ENCODE results near the gene BRF1.

The BRF1 gene

DNA sequence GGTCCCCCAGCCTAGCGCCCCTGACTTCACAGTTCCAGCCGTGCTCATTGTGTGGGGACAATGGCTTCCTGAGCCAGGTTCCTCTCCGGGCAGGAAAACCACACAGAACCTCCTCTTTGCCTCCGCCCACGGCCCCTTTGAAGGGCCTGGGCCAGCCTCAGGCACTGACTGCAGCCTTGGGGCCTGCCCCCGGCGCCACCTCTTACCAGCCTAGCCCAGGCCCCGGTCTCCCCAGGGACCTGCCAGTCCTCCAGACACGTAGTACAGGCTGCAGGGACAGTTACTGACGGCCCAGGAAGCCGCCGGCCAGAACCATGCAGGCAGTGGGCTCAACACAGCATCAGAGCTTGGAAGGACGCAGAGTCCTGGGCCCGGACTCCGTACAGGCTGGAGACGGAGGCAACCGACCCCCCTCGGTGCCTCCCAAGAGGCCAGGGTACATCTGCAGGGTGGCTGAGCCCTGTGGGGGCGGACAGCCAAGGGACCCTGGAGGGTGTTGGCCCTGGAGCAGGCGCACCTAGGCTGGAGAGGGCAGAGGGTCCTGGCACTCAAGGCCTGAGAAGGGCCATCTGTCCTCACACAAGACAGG lies 98.8 kb downstream of the BRF1 start:
- Mint-ChIP-seq H3K4me3 (peak overlapping the region in 1 of 2 donors; percentile 57), H3K27ac (peak overlapping the region; percentile 65 to 67), H3K9me3 (no peaks in the 10 kb centered on the region), H3K27me3 (peaks cover 56% of the 10 kb centered on the region), H3K4me1 (peaks cover 58% of the 10 kb centered on the region)
- ATAC-seq = peak; percentile 66
- peak in 1 of 2 donors; percentile 60 for DNase-seq

DNA sequence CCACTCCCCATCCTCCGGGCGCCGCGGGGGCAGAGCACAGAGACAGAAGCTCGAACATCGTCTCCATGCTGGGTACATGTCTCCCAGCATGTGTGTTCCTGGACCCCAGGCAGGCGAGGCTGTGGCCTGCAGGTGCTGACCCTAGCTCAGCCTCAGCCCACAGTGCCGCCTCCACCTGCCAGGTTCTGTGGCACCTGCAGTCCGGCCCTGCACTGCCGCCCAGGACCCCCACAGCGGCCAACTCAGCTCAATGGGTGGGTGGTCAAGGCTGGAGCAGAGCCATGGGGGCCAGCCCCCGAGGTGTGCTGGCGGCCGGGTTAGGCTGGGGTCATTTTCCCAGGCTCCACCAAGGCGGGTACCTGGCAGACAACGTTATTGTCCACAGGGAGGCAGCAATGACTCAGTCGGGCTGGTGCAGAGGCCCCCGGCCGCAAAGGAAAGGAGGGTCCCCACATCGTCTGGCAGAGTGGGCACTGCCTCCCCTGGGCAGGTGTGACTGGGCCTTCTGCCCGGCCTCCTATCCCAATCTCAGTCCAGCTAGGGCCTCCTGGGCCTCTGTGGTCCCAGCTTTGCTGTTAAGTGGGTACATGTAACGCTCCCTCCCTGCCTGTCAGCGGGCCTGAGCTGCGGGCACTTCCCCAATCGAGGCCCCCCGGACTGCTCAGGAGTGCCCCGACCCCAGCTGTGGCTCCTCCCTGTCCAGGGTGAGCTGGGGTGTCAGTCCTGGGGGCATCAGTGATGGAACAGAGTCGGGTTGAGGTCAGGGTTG lies 99.5 kb downstream of the BRF1 start:
- peak overlapping the region in 1 of 2 donors; percentile 57 for H3K4me3 Mint-ChIP-seq

DNA sequence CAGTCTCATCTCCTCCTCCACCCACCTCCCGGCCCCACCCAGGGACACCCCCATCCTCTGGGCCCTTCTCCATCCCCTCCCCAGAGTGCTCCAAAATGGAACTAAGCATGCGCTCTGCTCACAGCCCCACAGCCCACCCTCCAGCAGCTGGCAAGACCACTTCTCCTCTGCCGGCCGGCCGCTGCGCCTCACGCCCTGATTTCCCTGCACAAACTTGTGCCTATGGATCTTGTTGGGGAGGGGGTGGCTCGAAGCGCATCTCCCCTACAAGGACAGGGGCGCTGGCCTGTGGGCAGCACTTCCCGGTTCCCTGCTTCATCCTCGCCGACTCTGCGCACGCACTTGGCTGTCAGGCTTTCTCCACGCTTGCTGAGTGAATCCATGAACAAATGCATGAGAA lies 100.2 kb downstream of the BRF1 start:
- peaks cover 69% of the 10 kb centered on the region for H3K27me3 Mint-ChIP-seq
- H3K4me1 Mint-ChIP-seq = peaks cover 68% of the 10 kb centered on the region
- H3K27ac Mint-ChIP-seq = no peak overlapping the region
- no peak overlapping the region for H3K4me3 Mint-ChIP-seq
- no peak for ATAC-seq
- DNase-seq = no peak
- no peaks in the 10 kb centered on the region for H3K9me3 Mint-ChIP-seq

More for the DNA sequence above, 99.5 kb downstream of the BRF1 start:
- peaks cover 62% of the 10 kb centered on the region for H3K27me3 Mint-ChIP-seq
- peak; percentile 34 for ATAC-seq
- peaks cover 61% of the 10 kb centered on the region for H3K4me1 Mint-ChIP-seq
- no peaks in the 10 kb centered on the region for H3K9me3 Mint-ChIP-seq
- H3K27ac Mint-ChIP-seq = peak overlapping the region; percentile 65 to 67
- peak in 1 of 2 donors; percentile 31 for DNase-seq

DNA sequence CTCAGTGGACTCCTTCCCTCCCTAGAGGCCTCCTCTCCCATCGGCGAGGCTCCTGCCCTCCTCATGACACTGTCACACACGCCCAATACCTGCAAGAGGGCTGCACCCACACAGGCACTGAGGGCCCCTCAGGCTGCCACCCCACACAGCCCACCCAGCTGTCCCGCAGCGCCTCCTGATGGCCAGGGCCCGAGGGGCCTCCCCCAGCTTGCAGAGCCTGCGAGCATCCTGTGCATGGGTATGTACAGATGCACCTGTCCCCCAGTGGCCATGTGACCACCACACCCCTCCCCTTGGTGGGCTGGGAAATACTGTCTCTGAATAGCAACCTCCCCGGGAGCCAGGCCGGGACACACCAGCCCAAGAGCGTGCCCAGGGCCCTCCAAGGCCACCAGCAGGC lies 100.7 kb downstream of the BRF1 start:
- Mint-ChIP-seq H3K4me3 (no peak overlapping the region), H3K9me3 (no peaks in the 10 kb centered on the region), H3K27me3 (peaks cover 75% of the 10 kb centered on the region), H3K27ac (no peak overlapping the region), H3K4me1 (peaks cover 71% of the 10 kb centered on the region)
- ATAC-seq (no peak), DNase-seq (no peak)

DNA sequence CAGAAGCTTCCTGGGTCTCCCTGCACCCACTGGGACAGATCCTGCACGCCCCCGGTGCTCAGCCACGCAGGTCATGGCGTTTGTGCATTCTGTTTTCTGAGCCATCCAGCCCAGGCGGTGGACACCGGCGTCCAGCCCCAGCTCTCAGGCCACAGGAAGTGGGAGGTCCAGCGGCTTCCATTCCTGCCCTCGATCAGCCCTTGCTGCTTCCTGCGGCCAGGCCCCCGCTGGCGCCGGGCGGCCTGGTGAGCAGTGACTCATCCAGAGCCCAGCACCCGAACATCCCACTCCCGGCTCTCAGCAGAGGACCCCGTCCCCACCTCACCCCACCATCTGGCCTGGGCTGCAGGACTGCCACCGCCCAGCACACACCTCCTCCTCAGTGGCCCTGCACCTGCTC lies 101.7 kb downstream of the BRF1 start:
- no peak for DNase-seq
- no peaks in the 10 kb centered on the region for H3K9me3 Mint-ChIP-seq
- H3K4me1 Mint-ChIP-seq = peaks cover 71% of the 10 kb centered on the region
- peak overlapping the region in 1 of 2 donors; percentile 36 for H3K27ac Mint-ChIP-seq
- H3K27me3 Mint-ChIP-seq = peaks cover 81% of the 10 kb centered on the region
- H3K4me3 Mint-ChIP-seq = no peak overlapping the region
- ATAC-seq = no peak

DNA sequence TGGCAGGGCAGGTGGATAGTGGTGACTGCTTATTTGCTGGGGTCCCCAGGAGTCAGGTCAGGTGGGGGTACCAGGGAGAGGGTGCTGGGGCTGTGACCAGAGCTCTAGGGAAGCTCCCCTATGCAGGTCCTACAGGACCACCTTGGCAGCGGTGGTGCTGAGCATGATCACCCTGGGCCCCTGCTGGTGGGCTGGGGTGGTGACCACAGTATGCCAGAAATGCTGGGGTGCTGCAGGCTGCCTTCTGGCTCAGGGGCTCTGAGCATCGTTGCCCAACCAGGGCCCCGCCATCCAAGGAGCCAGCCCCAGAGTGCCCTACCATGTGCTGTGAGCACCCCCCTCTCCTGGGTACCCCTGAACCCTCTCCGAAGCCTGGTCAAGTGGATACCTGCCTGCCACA lies 102.2 kb downstream of the BRF1 start:
- Mint-ChIP-seq H3K27me3 (peaks cover 80% of the 10 kb centered on the region), H3K4me1 (peaks cover 72% of the 10 kb centered on the region), H3K9me3 (no peaks in the 10 kb centered on the region), H3K4me3 (no peak overlapping the region), H3K27ac (peak overlapping the region in 1 of 2 donors; percentile 88)
- no peak for DNase-seq
- ATAC-seq = no peak

DNA sequence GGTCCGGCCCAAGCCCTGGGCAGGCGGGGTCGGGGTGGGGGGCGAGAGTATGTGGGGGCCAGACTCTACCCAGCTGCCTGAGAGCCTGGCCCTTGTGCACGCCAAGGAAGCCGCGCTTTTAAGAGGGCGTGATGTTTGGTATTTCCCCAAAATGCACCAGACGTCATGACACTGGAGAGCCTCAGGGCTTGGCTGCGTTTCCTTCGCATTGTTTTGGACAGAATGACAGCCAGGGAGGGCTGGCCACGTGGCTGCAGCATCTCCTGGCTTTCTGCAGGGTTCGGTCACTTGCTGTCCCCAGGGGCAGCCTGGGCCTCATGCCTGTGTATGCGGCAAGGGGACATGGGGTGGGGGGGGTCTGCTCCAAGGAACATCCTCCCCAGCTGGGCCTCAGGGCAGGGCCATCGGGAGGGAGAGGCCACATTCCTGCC lies 103.6 kb downstream of the BRF1 start:
- Mint-ChIP-seq H3K27me3 (peaks cover 78% of the 10 kb centered on the region), H3K4me3 (peak overlapping the region in 1 of 2 donors; percentile 15), H3K27ac (no peak overlapping the region), H3K4me1 (peaks cover 72% of the 10 kb centered on the region), H3K9me3 (no peaks in the 10 kb centered on the region)
- DNase-seq = peak in 1 of 2 donors; percentile 40
- ATAC-seq = peak; percentile 34

DNA sequence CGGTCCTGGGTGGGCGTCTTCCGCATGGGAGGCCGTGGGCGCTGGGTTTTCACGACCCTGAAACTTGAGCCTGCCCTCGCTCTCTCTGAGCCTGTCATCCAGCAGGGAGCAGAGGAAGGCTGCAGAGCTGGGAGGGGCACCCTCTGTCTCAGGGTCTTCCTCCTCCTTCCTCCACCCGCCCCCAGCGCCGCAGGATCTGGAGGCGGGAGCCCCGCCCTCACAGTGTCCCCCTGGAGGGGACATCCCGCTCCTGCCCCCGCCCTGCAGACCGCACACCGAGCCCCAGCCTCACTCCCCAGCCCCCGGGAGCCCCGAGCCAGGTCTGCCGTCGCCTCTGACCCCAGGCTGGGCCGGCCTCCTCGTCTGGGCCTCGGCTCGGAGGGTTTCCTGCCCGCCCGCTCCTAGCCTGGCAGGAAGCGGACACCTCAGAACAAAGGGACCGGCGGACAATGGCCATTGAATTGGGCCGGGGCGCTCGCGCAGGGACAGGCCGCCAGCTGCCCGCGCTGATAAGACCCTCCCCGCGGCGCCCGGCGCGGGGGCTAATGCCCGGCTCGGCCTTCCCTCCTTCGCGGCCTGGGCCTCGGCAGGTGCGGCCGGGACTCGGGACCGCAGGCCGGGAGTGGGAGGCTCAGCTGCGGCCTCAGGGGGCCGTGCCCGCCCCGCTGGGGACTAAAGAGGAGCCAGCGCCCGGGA lies 104.4 kb downstream of the BRF1 start:
- Mint-ChIP-seq H3K4me1 (peaks cover 64% of the 10 kb centered on the region), H3K27me3 (peaks cover 71% of the 10 kb centered on the region), H3K9me3 (no peaks in the 10 kb centered on the region), H3K4me3 (peak overlapping the region; percentile 0 to 67), H3K27ac (peak overlapping the region in 1 of 2 donors; percentile 80)
- ATAC-seq = no peak
- no peak for DNase-seq

DNA sequence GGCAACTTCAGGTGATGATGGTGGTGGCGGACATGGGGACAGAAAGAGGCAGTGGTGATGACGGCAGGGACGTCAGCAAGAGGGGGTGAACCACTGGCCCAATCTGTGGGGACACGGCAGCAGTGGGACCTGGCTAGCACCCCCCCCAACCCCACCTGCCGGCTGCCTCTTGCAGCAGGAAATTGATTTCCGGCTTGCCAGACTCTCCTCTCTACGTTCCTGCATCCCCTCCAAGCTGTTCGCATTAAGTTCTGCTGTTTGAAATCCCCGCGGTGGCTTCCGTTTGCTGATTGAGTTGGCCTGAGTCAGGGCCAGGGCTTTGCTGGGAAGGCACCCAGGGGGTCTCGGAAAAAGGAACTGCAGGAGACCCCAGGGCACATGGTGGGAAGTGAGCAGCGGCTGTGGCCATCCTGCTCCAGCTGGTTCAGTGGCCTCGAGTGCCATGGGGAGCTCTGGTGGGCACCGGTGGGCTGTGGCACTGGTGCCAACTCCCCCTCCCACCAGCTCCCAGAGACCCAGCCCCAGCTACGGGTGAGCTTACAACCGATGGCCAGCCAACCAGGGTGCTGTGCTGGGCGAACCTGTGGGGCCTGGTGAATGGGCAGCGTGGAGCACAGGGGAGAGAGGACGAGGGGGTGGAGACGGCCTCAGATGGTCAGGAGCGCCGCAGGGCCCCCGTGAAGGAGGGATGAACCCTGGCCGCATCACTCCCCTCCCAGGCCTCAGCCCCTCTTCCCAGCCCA lies 105.1 kb downstream of the BRF1 start:
- Mint-ChIP-seq H3K4me1 (peaks cover 59% of the 10 kb centered on the region), H3K4me3 (peak overlapping the region; percentile 0 to 67), H3K27me3 (peaks cover 68% of the 10 kb centered on the region), H3K9me3 (no peaks in the 10 kb centered on the region), H3K27ac (peak overlapping the region in 1 of 2 donors; percentile 80)
- ATAC-seq (no peak), DNase-seq (no peak)

DNA sequence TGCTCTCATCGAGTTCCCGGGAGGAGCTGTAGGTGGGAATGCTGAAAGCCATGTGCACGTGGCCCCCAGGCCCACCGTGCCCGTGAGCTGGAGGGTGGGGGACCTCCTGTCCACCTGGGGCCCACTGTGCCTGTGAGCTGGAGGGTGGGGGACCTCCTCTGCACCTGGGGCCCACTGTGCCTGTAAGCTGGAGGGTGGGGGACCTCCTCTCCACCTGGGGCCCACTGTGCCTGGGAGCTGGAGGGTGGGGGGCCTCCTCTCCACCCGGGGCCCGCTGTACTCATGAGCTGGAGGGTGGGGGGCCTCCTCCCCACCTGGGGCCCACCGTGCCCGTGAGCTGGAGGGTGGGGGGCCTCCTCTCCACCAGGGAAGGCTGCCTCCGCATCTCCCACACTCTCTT lies 105.8 kb downstream of the BRF1 start:
- ATAC-seq = peak; percentile 18
- DNase-seq = no peak
- Mint-ChIP-seq H3K27me3 (peaks cover 61% of the 10 kb centered on the region), H3K9me3 (no peaks in the 10 kb centered on the region), H3K27ac (no peak overlapping the region), H3K4me3 (no peak overlapping the region), H3K4me1 (peaks cover 59% of the 10 kb centered on the region)

DNA sequence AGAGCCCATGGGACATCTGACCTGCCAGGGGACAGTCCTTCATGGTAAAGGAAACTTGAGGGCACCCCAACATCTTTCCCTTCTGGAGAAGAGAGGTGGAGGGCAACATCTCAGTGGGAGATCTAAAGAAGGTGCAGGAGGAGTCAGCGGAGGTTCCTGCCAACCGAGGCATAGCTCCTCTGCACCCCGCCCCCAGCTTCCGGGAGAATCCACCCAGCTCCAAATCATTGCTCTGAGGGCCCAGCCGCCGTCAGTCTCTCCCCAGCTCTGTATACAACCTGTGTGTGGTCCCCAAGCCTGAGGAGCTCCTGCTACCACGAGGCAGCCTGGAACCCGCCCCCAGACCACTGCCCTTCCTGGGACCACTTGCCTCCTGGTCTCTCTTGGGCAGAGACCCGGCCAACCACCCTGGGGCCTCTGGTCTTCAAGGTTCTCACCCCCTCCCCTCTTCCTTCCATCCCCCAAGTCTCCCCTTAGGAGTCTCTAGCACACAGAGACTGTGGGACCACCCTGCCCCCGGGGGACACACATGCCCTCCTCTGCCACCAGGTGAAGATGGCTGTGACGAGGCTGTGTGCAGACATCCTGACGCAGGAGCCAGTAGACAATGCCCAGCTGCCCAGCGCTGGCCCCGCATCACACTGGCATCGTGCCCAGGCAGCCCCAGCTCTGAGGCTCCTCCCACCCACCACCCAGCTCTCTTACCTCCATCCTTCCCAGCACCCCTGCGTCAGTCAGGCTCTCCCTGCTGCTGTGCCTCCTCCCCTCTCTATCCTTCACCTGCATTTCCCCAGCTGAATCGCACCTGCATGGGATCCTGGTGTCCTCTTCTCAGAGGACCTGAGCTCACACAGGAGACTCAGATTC lies 106.7 kb downstream of the BRF1 start:
- ATAC-seq (peak; percentile 32), DNase-seq (peak in 1 of 2 donors; percentile 39)
- peaks cover 53% of the 10 kb centered on the region for H3K4me1 Mint-ChIP-seq
- H3K27ac Mint-ChIP-seq = no peak overlapping the region
- peak overlapping the region; percentile 12 to 55 for H3K4me3 Mint-ChIP-seq
- peaks cover 52% of the 10 kb centered on the region for H3K27me3 Mint-ChIP-seq
- no peaks in the 10 kb centered on the region for H3K9me3 Mint-ChIP-seq

DNA sequence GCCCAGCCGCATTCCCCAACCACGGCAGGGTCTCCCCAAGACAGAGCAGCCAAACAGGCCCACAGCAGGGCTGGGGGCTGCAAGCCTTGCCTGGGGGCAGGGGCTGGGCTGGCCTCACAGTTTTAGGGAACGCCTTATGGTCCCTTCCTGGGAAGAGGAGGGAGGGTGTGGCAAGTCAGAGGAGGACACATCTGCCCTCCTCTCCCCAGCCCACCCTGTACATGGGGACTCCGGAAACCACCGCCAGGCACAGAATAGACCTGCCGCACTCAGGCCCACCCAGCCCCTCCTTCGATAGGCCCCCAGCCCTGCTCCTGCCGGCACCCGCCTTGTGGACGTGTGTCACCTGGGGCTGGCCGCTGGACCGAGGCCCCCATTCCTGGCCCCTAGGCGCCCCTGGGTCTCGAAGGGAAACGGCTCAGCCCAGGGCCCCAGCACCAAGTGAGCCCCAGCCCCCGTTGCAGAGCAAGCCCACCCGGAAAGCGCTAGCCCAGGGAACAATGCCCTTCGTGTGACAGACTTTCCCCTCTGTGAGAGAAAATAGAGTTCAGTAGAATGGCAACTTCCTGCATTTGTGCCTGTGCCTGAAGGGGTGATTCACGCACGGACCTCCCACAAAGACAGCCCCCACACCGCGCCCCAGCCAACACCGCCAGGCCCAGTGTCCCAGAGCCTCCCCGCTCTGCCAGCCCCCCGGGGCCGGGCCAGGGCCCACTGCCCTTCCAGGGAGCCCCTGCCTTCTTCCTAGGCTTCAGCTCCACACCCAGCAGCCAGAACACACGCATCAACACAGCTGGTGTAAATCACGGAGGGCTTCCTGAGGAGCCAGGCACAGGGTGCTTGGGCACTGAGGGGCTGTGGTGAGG lies 107.7 kb downstream of the BRF1 start:
- Mint-ChIP-seq H3K4me3 (peak overlapping the region; percentile 15 to 55), H3K27ac (peak overlapping the region in 1 of 2 donors; percentile 67), H3K9me3 (peaks cover 2 to 10% of the 10 kb centered on the region in 2 donors), H3K4me1 (peaks cover 47% of the 10 kb centered on the region), H3K27me3 (peaks cover 42% of the 10 kb centered on the region)
- peak; percentile 38 for ATAC-seq
- DNase-seq = no peak

DNA sequence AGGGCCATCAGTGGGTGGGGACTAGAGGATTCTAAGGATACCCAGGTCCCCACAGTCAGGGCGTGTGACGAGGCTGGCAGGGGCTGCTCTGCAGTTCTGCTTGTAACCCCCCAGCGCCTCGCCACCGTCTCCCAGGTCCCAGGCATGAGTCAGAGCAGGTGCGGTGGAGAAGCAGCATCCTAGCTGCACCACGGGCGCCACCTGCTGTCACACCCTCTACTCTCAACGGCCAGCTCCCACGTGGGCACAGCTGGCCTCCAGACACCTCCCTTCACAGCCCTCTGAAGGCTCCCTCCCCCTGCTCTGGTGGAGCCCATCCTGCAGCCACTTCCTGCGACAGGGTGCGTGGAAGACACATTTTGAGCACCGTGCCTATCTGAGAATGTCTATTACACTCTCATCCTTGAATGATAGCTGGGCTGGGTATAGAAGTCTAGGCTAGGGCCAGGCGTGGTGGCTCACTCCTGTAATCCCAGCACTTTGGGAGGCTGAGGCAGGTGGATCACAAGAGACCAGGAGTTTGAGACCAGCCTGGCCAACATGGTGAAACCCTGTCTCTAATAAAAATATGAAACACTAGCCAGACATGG lies 112.8 kb downstream of the BRF1 start:
- no peak for DNase-seq
- Mint-ChIP-seq H3K4me1 (peaks cover 11% of the 10 kb centered on the region), H3K4me3 (no peak overlapping the region), H3K27ac (no peak overlapping the region), H3K9me3 (peaks cover 5 to 14% of the 10 kb centered on the region in 2 donors), H3K27me3 (peaks cover 23% of the 10 kb centered on the region)
- ATAC-seq = peak; percentile 17

All from stimulated activated naive CD8-positive, alpha-beta T cell treated with anti-CD3 and anti-CD28 coated beads, Interleukin-15, amount 100 ng/mL, for 72 hours (primary cell).